Activated naive CD8-positive, alpha-beta T cell treated with anti-CD3 and anti-CD28 coated beads, Interleukin-2, amount 10 ng/mL, durations not matched to agents 7 days and 5 days (primary cell): ENCODE results near the gene SBSN. TPM values are rescaled to one million over a fixed set of nuclear protein-coding genes. Genes with fewer than 3 reads are reported as not detected.
A peak's percentile ranks its signal among the peaks of the same experiment; 100 is the strongest.

Experiments used
- ATAC-seq: fragments of 150-1000 bp; cut with Tn5 transposase; one replicate; pipeline ENCODE4 v1.10.0; 2021; ENCODE audit warnings: low read depth, moderate library complexity
- POLR2A ChIA-PET: fragments of 350-600 bp; sonication (Branson Sonifier 250); formaldehyde crosslinking; loops from one replicate; lab custom pipeline; 2021; ENCODE audit warnings: antibody characterized with exemption; lab: Charles Lee
- DNase-seq: peaks from one replicate; pipeline ENCODE4 v3.0.0; 2021
- H3K27ac Mint-ChIP-seq: one replicate; pipeline ENCODE4 v1.8.0; 2022; ENCODE audit warnings: mild to moderate bottlenecking, mixed read lengths
- H3K27me3 Mint-ChIP-seq: one replicate; pipeline ENCODE4 v1.8.0; 2022; ENCODE audit warnings: mild to moderate bottlenecking, moderate library complexity, mixed read lengths
- H3K36me3 Mint-ChIP-seq: one replicate; pipeline ENCODE4 v1.8.0; 2021; ENCODE audit warnings: mild to moderate bottlenecking, mixed read lengths
- H3K4me1 Mint-ChIP-seq: one replicate; pipeline ENCODE4 v1.8.0; 2021; ENCODE audit warnings: mixed read lengths
- H3K4me3 Mint-ChIP-seq: one replicate; pipeline ENCODE4 v1.8.0; 2022; ENCODE audit warnings: mild to moderate bottlenecking, moderate library complexity, mixed read lengths
- H3K9me3 Mint-ChIP-seq: one replicate; pipeline ENCODE4 v1.8.0; 2021; ENCODE audit warnings: mixed read lengths
- total RNA-seq, 2 experiments: library from RNA; stranded (reverse); gene quantifications; one replicate each; pipeline ENCODE4 v1.2.3, GENCODE V29; 2021

SBSN gene
- total RNA-seq, 2 experiments from 2014 or later: not detected

DNA sequence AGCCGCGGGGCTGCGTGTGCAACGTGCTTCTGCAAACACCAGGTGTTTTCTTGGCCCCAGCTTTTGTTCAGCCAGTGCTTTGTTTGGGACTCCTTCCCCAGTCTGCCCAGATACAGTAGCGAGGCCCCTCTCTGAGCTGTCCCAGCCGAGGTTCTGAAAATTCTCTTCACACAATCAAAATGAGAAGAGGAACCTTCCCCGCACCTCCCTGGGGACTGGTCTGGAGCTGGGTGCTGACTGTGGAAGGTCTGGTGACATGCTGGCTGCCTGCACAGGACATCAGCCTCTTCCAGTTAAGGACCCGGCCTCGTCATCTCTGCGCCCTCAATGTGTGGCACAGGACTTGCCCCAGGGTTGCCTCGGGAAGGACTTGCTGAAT lies 31.2 kb upstream of the SBSN start:
- ATAC-seq: no peak

GRCh38 chr19:35558400-35559280 lies 30.5 kb upstream of the SBSN start:
- Mint-ChIP-seq H3K27ac (no peak overlapping the region), H3K4me1 (peaks cover 6% of the 10 kb centered on the region), H3K27me3 (peaks cover 36% of the 10 kb centered on the region), H3K9me3 (no peaks in the 10 kb centered on the region), H3K36me3 (no peaks in the 10 kb centered on the region), H3K4me3 (no peak overlapping the region)
- POLR2A ChIA-PET: interaction anchor here (1.2 kb wide), 1 partner anchor 25 kb away, joined by 3 read pairs; no protein-coding TSS in a partner anchor
- DNase-seq (no peak), ATAC-seq (no peak)

More for the DNA sequence above, 31.2 kb upstream of the SBSN start:
- no peak overlapping the region for H3K27ac Mint-ChIP-seq
- no peak overlapping the region for H3K4me3 Mint-ChIP-seq
- no peaks in the 10 kb centered on the region for H3K36me3 Mint-ChIP-seq
- H3K9me3 Mint-ChIP-seq: no peaks in the 10 kb centered on the region
- H3K27me3 Mint-ChIP-seq: peaks cover 36% of the 10 kb centered on the region
- peaks cover 6% of the 10 kb centered on the region for H3K4me1 Mint-ChIP-seq
- no peak for DNase-seq
- POLR2A ChIA-PET: interaction anchor here (0.5 kb wide), 1 partner anchor 259 kb away, joined by 3 read pairs; no protein-coding TSS in a partner anchor

DNA sequence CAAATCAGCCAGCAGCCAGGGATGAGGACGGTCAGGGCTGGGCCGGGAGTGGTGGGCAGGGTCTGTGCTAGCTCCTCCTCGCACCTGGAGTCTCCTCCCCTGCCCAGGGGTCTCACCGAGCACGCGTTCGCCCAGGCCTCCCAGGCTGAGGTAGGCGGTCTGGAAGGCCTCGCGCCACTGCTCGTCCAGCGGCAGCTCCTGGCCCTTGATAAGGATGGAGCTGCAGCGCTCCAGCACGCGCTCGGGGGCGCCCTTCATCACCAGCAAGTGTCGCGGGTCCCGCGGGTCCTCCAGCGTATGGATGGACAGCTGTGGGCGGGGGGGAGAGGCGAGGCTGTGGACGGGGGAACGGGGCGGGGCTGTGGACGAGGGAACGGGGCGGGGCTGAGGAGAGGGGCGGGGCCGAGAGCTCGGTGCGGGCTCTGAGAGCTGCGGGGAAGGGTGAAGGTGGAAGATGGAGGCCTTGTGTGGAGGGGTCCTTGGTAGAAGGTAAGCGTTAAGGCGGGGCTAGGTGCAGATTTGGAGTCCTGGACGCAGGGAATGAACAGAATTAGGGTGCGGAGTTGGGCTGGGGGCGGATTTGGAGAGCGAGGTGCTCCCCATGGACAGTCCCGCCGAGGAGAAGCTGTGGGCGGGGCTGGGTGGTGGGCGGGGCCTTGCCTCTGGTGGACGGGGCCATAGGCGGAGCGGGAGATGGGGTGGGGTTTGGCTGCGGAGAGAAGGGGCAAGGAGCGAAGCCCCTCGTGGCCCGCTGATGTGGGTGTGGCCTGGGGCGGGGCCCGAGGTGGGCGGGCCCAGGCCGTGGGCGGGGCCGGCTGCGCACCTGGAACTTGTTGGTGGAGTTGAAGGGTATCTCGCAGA lies 29.7 kb upstream of the SBSN start:
- Mint-ChIP-seq H3K36me3 (no peaks in the 10 kb centered on the region), H3K27me3 (peaks cover 36% of the 10 kb centered on the region), H3K4me3 (peak overlapping the region; percentile 84), H3K27ac (no peak overlapping the region), H3K4me1 (peaks cover 6% of the 10 kb centered on the region), H3K9me3 (no peaks in the 10 kb centered on the region)
- POLR2A ChIA-PET: interaction anchor here (1.2 kb wide), 1 partner anchor 24 kb away, joined by 3 read pairs; no protein-coding TSS in a partner anchor
- DNase-seq (peak; percentile 70), ATAC-seq (peak; percentile 59)

GRCh38 chr19:35556846-35557538 lies 28.9 kb upstream of the SBSN start:
- no peak overlapping the region for H3K27ac Mint-ChIP-seq
- H3K27me3 Mint-ChIP-seq: peaks cover 33% of the 10 kb centered on the region
- ATAC-seq (no peak), DNase-seq (peak; percentile 12)
- POLR2A ChIA-PET: interaction anchor here (1.2 kb wide), 1 partner anchor 23 kb away, joined by 3 read pairs; no protein-coding TSS in a partner anchor
- H3K36me3 Mint-ChIP-seq: no peaks in the 10 kb centered on the region
- no peak overlapping the region for H3K4me3 Mint-ChIP-seq
- H3K9me3 Mint-ChIP-seq: no peaks in the 10 kb centered on the region
- peaks cover 6% of the 10 kb centered on the region for H3K4me1 Mint-ChIP-seq

DNA sequence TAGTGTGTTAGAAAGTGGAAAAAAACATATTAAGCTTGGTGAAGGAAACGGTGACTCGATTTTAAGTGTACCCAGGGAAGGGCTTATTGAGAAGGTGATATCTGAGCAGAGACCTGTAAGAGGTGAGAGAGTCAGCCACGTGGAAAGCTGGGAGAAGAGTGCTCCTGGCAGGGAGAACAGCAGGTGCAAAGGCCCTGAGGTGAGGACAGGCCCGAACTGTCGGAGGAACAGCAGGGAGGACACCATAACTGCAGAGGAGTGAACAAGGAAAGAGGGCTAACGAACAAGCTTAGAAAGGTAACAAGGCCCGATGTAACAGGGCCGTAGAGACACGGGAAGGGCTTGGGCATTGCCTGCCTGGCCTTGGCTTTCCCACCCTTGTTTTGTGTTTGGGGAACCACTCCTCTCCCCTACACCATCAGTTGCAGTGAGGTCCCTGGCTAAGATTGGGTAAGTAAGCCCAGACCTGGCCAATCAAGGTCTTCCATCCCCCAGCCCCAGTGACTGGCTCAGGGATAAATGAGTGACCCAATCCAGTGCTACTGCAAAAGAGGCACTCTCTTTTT lies 28.0 kb upstream of the SBSN start:
- H3K27me3 Mint-ChIP-seq: peaks cover 28% of the 10 kb centered on the region
- no peak overlapping the region for H3K27ac Mint-ChIP-seq
- H3K4me1 Mint-ChIP-seq: peaks cover 6% of the 10 kb centered on the region
- POLR2A ChIA-PET: interaction anchor here (0.6 kb wide), 1 partner anchor 41 kb away, joined by 5 read pairs; no protein-coding TSS in a partner anchor
- DNase-seq (no peak), ATAC-seq (no peak)
- no peaks in the 10 kb centered on the region for H3K9me3 Mint-ChIP-seq
- no peak overlapping the region for H3K4me3 Mint-ChIP-seq
- H3K36me3 Mint-ChIP-seq: no peaks in the 10 kb centered on the region

DNA sequence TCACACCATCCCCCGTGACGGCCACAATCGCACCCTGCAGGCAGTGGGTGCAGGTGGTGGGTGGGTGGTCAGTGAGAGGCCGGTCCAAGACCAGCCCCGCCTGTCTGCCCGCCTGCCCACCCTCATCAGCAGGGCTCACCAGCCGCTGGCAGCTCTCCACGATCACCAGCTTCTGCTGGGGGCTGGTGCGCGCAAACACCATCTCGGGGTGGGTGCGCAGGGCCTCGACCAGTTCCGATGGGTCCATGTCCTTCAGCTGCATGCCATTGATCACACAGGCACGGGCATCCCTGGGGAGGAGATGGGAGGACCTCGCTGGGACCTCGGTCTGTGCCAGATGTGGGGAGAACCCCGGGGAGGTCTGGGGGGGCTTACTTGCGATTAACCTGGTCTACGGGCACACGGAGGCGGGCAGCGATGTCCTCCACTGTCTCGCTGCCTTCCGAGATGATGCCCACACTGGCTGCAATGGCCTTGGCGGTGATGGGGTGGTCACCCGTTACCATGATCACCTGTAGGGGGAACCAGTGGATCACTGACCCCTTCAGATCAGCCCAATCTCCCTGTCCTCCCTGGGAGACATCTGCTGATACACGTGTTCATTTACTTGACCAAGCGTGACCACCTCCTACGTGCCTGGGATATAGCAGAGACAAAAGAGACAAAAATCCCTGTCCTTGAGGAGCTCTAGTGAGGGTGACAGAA lies 27.3 kb upstream of the SBSN start:
- Mint-ChIP-seq H3K27ac (no peak overlapping the region), H3K4me3 (no peak overlapping the region), H3K4me1 (peaks cover 6% of the 10 kb centered on the region), H3K9me3 (no peaks in the 10 kb centered on the region), H3K27me3 (peaks cover 25% of the 10 kb centered on the region), H3K36me3 (no peaks in the 10 kb centered on the region)
- ATAC-seq (no peak), DNase-seq (no peak)
- POLR2A ChIA-PET: no interaction called here

GRCh38 chr19:35554076-35554475 lies 26.0 kb upstream of the SBSN start:
- Mint-ChIP-seq H3K36me3 (no peaks in the 10 kb centered on the region), H3K4me1 (peaks cover 8% of the 10 kb centered on the region), H3K27me3 (peaks cover 17% of the 10 kb centered on the region), H3K27ac (peak overlapping the region; percentile 43), H3K4me3 (no peak overlapping the region), H3K9me3 (no peaks in the 10 kb centered on the region)
- DNase-seq: no peak
- POLR2A ChIA-PET: no interaction called here
- ATAC-seq: no peak

- no peak for ATAC-seq
- H3K4me3 Mint-ChIP-seq: no peak overlapping the region
- H3K36me3 Mint-ChIP-seq: no peaks in the 10 kb centered on the region
- POLR2A ChIA-PET: no interaction called here
- H3K27me3 Mint-ChIP-seq: peaks cover 12% of the 10 kb centered on the region
- DNase-seq: no peak
- H3K9me3 Mint-ChIP-seq: no peaks in the 10 kb centered on the region
- H3K27ac Mint-ChIP-seq: no peak overlapping the region
- peaks cover 9% of the 10 kb centered on the region for H3K4me1 Mint-ChIP-seq
Observed at GRCh38 chr19:35553385-35554000, 25.4 kb upstream of the SBSN start.

DNA sequence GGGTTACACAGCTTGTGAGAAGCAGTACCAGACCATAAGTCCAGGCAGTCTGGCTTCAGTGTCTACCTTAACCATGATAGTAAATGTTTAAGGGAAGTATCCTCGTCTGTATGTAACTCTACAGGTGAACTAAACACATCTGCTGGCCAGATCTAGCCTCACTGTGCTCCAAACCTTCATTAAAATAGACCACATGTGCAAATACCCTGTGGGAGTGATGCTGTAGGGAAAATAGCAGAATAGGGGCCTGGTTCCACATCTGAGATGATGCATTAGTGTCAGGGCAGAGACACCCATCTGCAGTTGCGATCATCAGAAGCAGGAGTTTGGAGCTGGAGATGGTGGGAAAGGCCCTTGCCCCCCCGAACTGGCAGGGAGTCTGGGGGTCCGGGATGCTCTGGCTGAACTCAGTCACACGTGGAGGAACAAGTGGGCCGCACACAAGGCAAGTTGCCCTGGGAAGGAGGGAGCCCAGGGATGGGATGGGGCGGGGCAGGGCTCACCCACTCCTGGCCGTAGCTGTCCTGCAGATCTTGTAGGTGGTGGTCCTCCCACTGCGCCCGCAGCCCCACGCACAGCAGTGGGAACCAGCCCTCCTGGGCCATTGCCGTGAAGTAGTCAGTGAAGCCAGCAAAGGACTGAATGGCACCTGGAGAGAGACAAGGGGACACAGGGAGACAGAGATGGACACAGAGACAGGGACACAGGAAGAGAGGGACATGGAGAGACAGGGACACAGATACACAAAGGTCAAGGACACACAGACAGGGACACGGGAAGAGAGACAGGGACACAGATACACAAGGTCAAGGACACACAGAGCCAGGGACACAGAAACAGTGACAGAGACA lies 24.6 kb upstream of the SBSN start:
- ATAC-seq (no peak), DNase-seq (no peak)
- Mint-ChIP-seq H3K4me3 (no peak overlapping the region), H3K27me3 (peaks cover 9% of the 10 kb centered on the region), H3K27ac (no peak overlapping the region), H3K4me1 (peaks cover 7% of the 10 kb centered on the region), H3K9me3 (no peaks in the 10 kb centered on the region), H3K36me3 (no peaks in the 10 kb centered on the region)
- POLR2A ChIA-PET: no interaction called here

DNA sequence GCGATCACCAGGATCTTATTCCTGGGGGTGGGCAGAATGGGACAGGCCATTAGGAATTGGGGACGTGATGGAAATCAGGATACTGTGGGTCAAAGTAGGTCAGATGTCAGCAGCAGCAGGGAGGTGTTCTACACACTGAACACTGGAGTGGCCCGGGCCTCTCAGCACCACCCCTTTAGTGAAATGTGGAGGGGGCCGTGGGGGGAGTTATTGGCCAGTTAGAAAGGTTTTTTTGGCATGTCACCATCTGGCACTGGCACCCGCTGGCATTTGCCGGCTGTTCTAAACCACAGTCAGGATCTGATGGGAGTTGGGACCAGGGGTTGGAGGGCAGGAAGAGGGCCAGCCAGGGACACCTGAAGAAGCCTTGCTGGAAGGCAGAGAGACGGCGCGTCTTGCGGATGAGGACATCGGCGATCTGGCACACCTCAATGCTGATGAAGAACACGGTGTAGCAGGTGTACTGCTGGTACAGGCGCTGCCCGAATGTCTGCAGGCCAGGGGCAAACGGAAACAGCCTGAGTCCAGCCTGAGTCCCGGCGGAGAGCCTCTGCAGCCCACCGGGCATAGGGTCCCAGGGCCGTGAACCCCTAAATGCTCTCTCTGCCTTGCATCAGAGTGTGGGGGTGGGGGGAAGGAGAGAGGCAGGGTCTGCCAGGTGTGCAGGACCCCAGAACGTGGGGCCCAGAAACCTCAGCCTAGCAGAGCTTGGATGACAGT lies 23.1 kb upstream of the SBSN start:
- H3K27ac Mint-ChIP-seq: no peak overlapping the region
- no peaks in the 10 kb centered on the region for H3K36me3 Mint-ChIP-seq
- peaks cover 10% of the 10 kb centered on the region for H3K4me1 Mint-ChIP-seq
- H3K27me3 Mint-ChIP-seq: peaks cover 3% of the 10 kb centered on the region
- ATAC-seq (no peak), DNase-seq (no peak)
- no peak overlapping the region for H3K4me3 Mint-ChIP-seq
- POLR2A ChIA-PET: no interaction called here
- H3K9me3 Mint-ChIP-seq: no peaks in the 10 kb centered on the region
